GM21447 (cell line): ENCODE data around the gene IGF2BP2.
A peak's percentile ranks its signal among the peaks of the same experiment; 100 is the strongest.
"Not testable (repeated sequence)": the region's sequence is repeated elsewhere in the genome, so short reads cannot be mapped to it uniquely, and the experiment has no call there.

ENCODE experiments used
- ATAC-seq: cut with Tn5 transposase; IDR thresholded peaks from one replicate; pipeline ENCODE4 v1.9.1; 2021; ENCODE audit not compliant: unreplicated experiment

IGF2BP2 gene

GRCh38 chr3:185647134-185647879 lies 177.5 kb downstream of the IGF2BP2 start:
- ATAC-seq = no peak

GRCh38 chr3:185646382-185647133 lies 178.3 kb downstream of the IGF2BP2 start:
- no peak for ATAC-seq

- ATAC-seq = no peak
Observed at GRCh38 chr3:185645596-185646381, 179.1 kb downstream of the IGF2BP2 start.

- ATAC-seq = not testable (repeated sequence)
Observed at GRCh38 chr3:185645191-185645590, 179.7 kb downstream of the IGF2BP2 start.

GRCh38 chr3:185640308-185640707 lies 184.5 kb downstream of the IGF2BP2 start:
- no peak for ATAC-seq

- ATAC-seq = no peak
Observed at GRCh38 chr3:185639632-185640206, 185.1 kb downstream of the IGF2BP2 start.

GRCh38 chr3:185638651-185639050 lies 186.2 kb downstream of the IGF2BP2 start:
- ATAC-seq = not testable (repeated sequence)

- ATAC-seq = no peak
Observed at GRCh38 chr3:185637388-185637787, 187.5 kb downstream of the IGF2BP2 start.

GRCh38 chr3:185632996-185633395 lies 191.8 kb downstream of the IGF2BP2 start:
- ATAC-seq = no peak

- no peak for ATAC-seq
Observed at GRCh38 chr3:185631508-185632206, 193.2 kb downstream of the IGF2BP2 start.

GRCh38 chr3:185631108-185631507 lies 193.7 kb downstream of the IGF2BP2 start:
- no peak for ATAC-seq

GRCh38 chr3:185630182-185630622 lies 194.6 kb downstream of the IGF2BP2 start:
- no peak for ATAC-seq

GRCh38 chr3:185629554-185630181 lies 195.2 kb downstream of the IGF2BP2 start:
- ATAC-seq = no peak

GRCh38 chr3:185625784-185626183 lies 199.1 kb downstream of the IGF2BP2 start:
- ATAC-seq = no peak

- no peak for ATAC-seq
Observed at GRCh38 chr3:185623939-185624665, 200.7 kb downstream of the IGF2BP2 start.

GRCh38 chr3:185613016-185613415 lies 211.8 kb downstream of the IGF2BP2 start:
- ATAC-seq = no peak

GRCh38 chr3:185606196-185606595 lies 218.6 kb downstream of the IGF2BP2 start:
- no peak for ATAC-seq

GRCh38 chr3:185605566-185605965 lies 219.3 kb downstream of the IGF2BP2 start:
- ATAC-seq = no peak

GRCh38 chr3:185595526-185595925 lies 229.3 kb downstream of the IGF2BP2 start:
- ATAC-seq = peak; percentile 90
